ENCODE measurements around the gene ITIH1. TPM values are rescaled to one million over a fixed set of nuclear protein-coding genes. Genes with fewer than 3 reads are reported as not detected.

ITIH1 gene
- total and polyA plus RNA-seq, 12 donors, result 0.13 TPM; not detected in 11

DNA sequence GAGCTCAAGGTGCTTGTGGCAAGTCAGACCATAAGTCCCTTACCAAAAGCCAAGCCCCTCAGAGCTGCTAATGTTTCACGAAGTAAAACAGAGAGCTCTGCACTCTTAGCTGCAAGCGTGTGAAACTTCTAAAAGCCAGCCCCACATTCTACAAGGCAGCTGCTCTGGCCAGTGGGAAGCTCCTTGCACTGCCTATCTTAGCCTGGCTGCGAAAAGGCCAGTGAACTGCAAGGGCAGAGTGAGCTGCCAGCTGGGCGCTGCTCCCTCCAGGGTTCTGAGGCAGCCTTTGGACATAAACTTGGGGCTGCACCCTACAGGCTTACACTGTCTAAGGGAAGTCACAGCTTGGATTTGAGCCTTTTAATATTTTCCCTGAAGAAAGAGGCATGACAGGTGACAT is 59.6 kb downstream of the ITIH1 start:
- Histone ChIP-seq H3K4me1 (peaks cover 16 to 61% (median 37%) of the 10 kb centered on the region in 9 donors), H3K9me3 (no peaks in the 10 kb centered on the region), H3K36me3 (peaks cover 0 to 56% (median 0%) of the 10 kb centered on the region in 9 donors), H3K27ac (peak overlapping the region in 6 of 10 donors; percentile 68 to 89 (median 75)), H3K27me3 (no peaks in the 10 kb centered on the region), H3K4me3 (no peak overlapping the region)
- peak in 5 of 8 donors; percentile 10 to 41 (median 22) for ATAC-seq
- WGBS, 2 donors, result 69 to 87% methylated on average over 4 of the region's 4 CpGs
- intact Hi-C loops (cut with DNase I), result loop anchor here in 1 of 10 donors (5.0 kb wide), 1 partner anchor 235 kb away; no protein-coding TSS in a partner anchor
- TF ChIP-seq, protein P1, sequence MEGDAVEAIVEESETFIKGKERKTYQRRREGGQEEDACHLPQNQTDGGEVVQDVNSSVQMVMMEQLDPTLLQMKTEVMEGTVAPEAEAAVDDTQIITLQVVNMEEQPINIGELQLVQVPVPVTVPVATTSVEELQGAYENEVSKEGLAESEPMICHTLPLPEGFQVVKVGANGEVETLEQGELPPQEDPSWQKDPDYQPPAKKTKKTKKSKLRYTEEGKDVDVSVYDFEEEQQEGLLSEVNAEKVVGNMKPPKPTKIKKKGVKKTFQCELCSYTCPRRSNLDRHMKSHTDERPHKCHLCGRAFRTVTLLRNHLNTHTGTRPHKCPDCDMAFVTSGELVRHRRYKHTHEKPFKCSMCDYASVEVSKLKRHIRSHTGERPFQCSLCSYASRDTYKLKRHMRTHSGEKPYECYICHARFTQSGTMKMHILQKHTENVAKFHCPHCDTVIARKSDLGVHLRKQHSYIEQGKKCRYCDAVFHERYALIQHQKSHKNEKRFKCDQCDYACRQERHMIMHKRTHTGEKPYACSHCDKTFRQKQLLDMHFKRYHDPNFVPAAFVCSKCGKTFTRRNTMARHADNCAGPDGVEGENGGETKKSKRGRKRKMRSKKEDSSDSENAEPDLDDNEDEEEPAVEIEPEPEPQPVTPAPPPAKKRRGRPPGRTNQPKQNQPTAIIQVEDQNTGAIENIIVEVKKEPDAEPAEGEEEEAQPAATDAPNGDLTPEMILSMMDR (IDR thresholded peaks at IDR 0.05), result no peak
- no peak for DNase-seq

DNA sequence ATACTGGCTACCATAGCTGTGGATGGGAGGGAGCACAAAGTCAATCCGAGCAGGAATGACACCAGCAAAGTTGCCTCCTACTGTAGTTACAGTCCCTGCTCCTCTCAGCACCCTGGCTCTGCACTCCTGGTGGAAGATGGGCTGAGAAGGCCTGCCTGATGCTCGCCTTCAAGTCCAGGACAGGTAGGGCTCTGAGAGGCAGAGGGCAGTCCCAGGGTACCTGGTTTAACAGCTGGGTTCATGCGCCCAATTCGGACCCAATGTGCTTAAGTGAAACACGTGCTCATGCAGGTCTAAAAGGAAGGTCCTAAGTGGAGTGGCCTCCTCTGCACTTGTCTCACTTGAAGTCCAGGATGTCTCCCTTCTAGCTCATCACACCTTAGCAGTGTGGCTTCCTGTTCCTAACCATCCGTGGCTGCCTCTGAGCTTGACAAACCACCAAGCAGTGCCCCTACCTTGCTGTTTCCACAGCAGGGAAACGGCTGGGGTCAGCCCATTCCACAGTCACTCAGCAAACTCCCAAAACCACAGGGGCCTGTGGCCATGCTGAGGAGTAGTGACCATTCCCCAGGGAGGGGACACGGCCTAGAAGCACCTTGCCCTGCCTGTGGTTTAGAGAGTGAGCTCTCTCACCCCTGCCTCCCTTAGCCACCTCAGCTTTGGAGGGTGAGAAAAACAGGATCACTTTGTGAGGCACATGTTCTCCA is 61.3 kb downstream of the ITIH1 start:
- Histone ChIP-seq H3K27ac (no peak overlapping the region), H3K4me3 (no peak overlapping the region), H3K4me1 (peaks cover 16 to 68% (median 46%) of the 10 kb centered on the region in 9 donors), H3K27me3 (no peaks in the 10 kb centered on the region), H3K36me3 (peaks cover 0 to 64% (median 6%) of the 10 kb centered on the region in 9 donors), H3K9me3 (no peaks in the 10 kb centered on the region)
- DNase-seq, result no peak
- TF ChIP-seq, protein P1 (IDR thresholded peaks at IDR 0.05), result no peak
- WGBS, 2 donors, result 89 to 91% methylated on average over 8 of the region's 8 CpGs
- intact Hi-C loops (cut with DNase I), result loop anchor here in 1 of 10 donors (5.0 kb wide), 1 partner anchor 234 kb away; no protein-coding TSS in a partner anchor
- ATAC-seq, result no peak

DNA sequence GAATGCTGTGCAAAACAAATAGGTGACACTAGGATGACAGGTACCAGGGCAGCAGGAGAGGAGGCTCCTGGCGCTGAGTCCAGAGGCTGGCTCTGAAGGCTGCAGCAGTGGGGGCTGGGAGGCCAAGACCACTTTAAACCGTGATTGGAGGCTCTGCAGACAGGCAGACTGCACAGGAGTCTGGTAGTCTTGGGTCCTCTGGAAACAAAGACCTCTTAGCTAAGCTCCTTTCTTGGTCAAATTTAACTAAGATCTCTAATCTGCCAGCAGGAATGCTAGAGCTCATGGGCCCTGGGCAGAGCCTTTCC is 61.8 kb downstream of the ITIH1 start:
- Histone ChIP-seq H3K4me3 (no peak overlapping the region), H3K27me3 (no peaks in the 10 kb centered on the region), H3K9me3 (no peaks in the 10 kb centered on the region), H3K27ac (no peak overlapping the region), H3K4me1 (peaks cover 16 to 68% (median 46%) of the 10 kb centered on the region in 9 donors), H3K36me3 (peaks cover 0 to 64% (median 6%) of the 10 kb centered on the region in 9 donors)
- TF ChIP-seq, protein P1 (IDR thresholded peaks at IDR 0.05), result no peak
- intact Hi-C loops (cut with DNase I), result loop anchor here in 1 of 10 donors (5.0 kb wide), 1 partner anchor 233 kb away; no protein-coding TSS in a partner anchor
- no peak for ATAC-seq
- 80% methylated on average over 2 of the region's 2 CpGs for WGBS, 2 donors
- no peak for DNase-seq

DNA sequence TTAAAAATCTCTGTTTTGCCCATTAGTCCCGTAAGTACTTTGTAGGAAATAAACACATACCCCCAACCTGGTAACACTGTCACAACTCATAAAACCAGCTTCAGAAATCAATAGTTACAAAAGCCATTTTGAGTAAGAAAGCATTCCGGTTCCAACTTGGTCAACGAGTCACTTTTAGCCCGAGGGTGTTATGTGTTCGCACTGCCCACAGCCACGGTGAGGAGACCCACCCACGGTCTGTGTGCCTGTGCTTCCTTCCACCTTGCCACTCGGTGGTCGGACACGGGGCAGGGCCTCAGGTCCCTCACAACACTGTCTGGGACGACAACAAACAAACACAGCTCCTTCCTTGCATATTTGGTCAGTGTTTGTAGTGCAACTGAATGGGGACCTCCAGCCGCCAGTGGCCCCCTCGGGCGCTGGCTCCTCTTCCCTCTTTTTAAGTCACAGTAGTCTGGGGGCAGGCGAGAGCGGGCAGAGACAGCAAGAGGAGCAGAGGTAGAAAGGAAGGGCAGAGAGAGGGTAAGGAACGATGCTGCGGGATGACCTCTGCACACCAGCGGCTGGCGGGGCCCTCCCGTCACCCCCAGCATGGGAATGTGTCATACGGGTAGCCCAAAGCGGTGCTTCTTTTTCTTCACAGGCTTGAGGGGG is 62.6 kb downstream of the ITIH1 start:
- DNase-seq, result no peak
- peaks cover 16 to 69% (median 50%) of the 10 kb centered on the region in 9 donors for H3K4me1 ChIP-seq

More for the DNA sequence above, 62.6 kb downstream of the ITIH1 start:
- WGBS, 2 donors, result 91 to 92% methylated on average over 23 of the region's 23 CpGs
- peaks cover 0 to 62% (median 6%) of the 10 kb centered on the region in 9 donors for H3K36me3 ChIP-seq
- TF ChIP-seq, protein P1 (IDR thresholded peaks at IDR 0.05), result no peak
- no peak overlapping the region for H3K27ac ChIP-seq
- no peak for ATAC-seq
- intact Hi-C loops (cut with DNase I), result loop anchor here in 2 of 10 donors (5.0 to 10.0 kb wide), 3 partner anchors 55 to 232 kb away; partner anchors contain the start of genes NEK4 (in 1 of the 2) and STIMATE (in 1 of the 2)
- H3K27me3 ChIP-seq, result no peaks in the 10 kb centered on the region
- H3K9me3 ChIP-seq, result no peaks in the 10 kb centered on the region
- H3K4me3 ChIP-seq, result no peak overlapping the region

Data from heart right ventricle (tissue), 16 donors.